Activated CD4-positive, alpha-beta T cell treated with anti-CD3 and anti-CD28 coated beads, Interleukin-2, amount 50 U/mL, for 48 hours (primary cell): ENCODE results near the gene GIGYF2.
"Not testable (repeated sequence)": the region's sequence is repeated elsewhere in the genome, so short reads cannot be mapped to it uniquely, and the experiment has no call there.

Experiments used
- DNase-seq, 2 experiments: peaks; one replicate each; pipeline ENCODE4 v3.0.0-alpha.2; 2020

GIGYF2 gene

DNA sequence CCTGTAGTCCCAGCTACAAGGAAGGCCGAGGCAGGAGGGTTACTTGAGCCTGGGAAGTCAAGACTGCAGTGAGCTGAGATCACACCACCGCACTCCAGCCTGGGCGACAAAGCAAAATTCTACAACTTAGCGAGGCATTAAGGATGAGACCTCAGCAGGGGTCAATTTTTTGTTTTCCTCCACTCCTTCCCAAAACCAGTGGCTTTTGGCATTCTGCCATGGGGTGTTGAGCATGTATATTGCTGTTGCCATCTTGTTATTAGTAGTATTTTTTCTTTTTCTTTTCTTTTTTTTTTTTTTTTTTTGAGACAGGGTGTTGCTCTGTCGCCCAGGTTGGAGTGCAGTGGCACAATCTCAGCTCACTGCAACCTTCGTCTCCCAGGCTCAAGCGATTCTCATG, 8.9 kb upstream of the GIGYF2 start:
- DNase-seq = no peak

- DNase-seq = no peak
Measured at GRCh38 chr2:232689152-232689910, 7.8 kb upstream of the GIGYF2 start.

DNA sequence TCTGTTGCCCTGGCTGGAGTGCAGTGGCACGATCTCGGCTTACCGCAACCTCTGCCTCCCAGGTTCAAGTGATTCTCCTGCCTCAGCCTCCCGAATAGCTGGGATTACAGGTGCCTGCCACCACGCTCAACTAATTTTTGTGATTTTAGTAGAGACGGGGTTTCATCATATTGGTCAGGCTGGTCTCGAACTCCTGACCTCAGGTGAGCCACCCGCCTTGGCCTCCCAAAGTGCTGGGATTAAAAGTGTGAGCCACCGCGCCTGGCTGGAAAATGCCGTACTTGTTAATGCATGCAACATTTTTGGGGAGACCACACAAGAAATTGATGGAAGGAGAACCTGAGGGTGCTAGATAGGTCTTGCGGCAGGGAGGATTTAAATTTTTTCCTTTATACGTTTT, 6.0 kb upstream of the GIGYF2 start:
- DNase-seq = not testable (repeated sequence)

DNA sequence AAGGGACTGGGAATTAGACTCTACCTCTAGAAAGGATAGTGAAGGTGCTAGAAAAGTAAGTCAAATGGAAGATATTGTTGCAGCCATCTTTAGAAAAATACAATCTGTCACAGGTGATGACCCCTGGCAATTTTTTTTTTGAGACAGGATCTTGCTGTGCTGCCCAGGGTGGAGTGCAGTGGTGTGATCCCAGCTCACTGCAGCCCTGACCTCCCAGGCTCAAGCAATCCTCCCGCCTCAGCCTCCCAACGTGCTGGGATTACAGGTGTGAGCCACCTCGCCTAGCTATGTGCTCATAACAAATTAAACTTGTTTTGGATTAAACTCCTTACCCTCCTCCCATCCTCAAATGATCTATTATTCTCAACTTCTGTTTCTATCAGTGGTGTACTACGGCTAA, 3.8 kb upstream of the GIGYF2 start:
- DNase-seq = no peak

DNA sequence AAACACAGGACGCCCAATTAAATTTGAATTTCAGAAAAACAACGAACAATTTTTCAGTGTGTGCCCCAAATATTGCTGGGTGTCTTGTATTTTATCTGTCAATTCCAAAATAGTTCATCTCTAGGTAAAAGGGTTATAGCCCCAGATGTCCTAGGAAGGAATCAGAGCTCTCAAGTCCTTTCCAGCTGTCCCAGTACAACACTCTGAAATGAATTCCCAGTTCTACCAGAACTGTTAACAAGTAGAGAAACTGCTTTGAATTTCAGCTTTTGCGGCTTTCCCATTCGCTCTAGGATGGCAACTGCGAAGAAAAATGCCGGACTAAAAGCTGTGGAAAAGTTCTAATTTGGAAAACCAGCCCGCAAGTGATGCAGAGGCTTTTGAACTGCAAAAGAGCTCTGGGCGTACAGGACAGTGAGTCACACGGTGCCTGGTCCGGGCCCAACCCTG, 497 bp upstream of the GIGYF2 start:
- DNase-seq = no peak

DNA sequence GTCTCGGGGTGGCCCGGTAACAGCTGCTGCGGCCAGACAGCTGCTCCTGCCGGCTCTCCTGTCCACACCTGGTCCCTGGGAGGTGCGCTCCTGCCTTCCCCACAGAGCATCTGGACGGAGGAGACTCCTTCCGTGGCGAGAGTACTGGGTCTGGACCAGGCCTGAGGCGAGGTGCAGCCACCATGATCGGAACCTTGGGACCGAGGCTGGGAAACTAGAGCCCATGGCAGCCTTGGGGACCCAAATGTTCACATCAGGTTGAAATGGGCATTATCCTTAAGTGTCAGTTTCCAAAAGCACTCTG, 628 bp downstream of the GIGYF2 start:
- no peak for DNase-seq

GRCh38 chr2:232698556-232699091, 1.5 kb downstream of the GIGYF2 start:
- DNase-seq = no peak

DNA sequence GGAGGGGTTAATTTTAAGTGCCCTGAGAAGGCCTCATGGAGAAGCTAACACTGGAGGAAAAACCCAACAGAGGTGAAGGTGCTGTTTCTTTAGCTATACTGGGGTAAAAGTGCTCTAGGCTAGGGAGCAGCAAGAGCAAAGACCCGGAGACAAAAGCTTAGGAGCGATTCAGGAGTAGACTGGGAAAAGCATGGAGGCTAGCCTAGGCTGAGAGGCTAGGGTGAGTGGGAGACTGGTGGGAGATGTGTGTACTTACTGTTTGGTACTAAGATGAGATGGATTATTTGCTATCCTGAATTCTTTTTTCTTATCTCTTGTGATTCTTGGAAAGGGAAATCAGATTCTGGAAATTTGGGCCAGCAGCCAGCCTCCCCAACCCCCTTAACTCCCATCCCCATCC, 2.0 kb downstream of the GIGYF2 start:
- no peak for DNase-seq

DNA sequence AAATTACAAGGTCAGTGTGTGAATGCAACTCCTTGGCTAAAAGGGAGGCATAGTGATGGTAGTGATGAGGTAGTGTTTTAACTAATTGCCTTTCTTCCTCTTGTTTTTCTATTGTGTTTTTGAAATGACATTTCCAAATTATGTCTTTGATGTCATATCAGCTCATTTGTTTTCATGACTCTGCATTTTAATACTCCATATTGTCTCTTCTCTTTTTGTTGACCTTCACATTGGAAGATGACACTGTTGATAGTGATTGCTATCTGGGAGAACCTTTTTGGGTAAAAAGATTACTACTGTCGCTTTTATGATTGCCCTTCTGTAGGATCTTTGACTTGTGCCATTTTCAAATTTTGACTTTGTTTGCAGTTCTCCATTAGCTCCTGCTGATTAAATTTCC, 3.0 kb downstream of the GIGYF2 start:
- DNase-seq = no peak

GRCh38 chr2:232707076-232707475, 9.9 kb downstream of the GIGYF2 start:
- no peak for DNase-seq

DNA sequence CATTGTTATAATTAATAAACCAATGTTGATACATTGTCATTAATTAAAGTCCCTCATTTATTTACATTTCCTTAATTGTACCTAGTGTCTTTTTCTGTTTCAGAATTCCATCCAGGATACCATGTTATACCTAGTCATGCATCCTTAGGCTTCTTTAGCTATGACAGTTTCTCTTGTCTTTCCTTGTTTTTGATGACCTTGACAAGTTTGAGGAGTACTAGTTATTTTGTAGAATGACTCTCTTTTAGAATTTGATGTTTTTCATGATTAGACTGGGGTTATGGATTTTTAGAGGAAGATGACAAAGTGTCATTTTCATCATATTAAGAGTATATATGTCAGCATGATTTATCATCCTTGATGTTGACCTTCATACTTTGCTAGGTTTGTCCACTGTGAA, 16.4 kb downstream of the GIGYF2 start:
- no peak for DNase-seq

DNA sequence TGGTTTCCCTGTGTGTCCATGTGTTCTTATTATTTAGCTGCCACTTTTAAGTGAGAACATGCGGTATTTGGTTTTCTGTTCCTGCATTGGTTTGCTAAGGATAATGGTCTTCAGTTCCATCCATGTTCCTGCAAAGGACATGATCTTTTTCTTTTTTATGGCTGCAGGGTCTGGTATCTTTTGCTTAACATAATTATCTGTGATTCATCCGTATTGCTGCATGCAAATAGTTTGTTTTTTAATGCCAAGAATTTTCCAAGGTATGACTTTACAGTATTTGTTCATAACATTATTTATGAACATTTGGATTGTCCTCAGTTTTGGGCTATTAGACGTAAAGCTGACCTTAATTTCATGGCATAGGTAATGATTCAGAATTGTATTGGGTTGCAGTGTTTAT, 17.8 kb downstream of the GIGYF2 start:
- no peak for DNase-seq

- DNase-seq = not testable (repeated sequence)
Measured at GRCh38 chr2:232720056-232720455, 22.9 kb downstream of the GIGYF2 start.

DNA sequence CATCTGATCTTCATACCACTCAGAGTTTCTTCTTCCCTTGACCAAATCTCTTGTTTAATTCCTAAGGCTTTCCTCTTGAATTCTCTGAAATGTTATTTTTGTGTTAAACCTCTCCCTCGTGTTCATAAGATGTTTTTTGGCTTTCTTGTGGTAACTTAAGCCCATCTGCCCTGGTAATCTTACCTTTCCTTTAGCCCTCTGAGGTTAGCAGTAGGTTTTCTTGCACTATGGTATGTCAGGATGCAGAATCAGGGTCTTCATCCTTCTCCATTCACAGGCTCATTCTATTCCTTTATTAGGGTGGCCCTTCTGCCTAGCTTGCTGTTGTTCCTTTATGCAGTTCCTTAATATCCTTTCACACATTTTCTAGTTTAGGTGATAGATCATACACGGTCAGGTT, 24.1 kb downstream of the GIGYF2 start:
- no peak for DNase-seq

GRCh38 chr2:232721882-232722281, 24.8 kb downstream of the GIGYF2 start:
- no peak for DNase-seq

- DNase-seq = no peak
Measured at GRCh38 chr2:232723027-232723426, 25.9 kb downstream of the GIGYF2 start.

GRCh38 chr2:232728785-232729184, 31.7 kb downstream of the GIGYF2 start:
- no peak for DNase-seq

DNA sequence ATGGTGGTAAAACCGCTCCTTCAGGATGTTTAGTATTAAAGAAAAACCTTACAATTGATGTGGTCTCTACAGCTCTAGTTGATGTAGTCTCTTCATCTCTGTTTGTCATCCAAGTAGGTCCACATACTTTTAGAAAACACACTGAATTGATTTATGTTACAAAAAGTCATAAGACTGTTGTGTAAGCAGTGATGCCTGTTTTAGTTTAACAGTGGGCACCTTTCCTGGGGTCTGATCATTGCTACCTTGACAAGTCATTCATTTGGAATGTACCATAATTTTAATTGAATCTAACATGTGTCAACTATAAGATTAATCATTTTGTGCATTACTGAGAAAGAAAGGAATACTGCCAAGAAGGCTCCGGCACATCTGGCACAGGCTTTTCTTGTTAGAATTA, 34.3 kb downstream of the GIGYF2 start:
- DNase-seq = no peak

DNA sequence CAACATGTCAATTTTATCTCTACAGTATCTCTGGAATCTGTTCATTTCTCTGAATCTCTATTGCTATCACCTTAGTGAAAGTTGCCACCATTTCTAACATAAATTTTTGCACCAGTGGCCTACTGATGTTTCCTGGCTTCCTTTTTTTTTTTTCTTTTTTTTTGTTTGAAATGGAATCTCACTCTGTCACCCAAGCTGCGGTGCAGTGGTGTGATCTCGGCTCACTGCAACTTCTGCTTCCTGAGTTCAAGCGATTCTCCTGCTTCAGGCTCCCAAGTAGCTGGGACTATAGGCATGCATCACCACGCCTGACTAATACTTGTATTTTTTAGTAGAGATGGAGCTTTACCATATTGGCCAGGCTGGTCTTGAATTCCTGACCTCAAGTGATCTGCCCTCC, 44.2 kb downstream of the GIGYF2 start:
- no peak for DNase-seq

DNA sequence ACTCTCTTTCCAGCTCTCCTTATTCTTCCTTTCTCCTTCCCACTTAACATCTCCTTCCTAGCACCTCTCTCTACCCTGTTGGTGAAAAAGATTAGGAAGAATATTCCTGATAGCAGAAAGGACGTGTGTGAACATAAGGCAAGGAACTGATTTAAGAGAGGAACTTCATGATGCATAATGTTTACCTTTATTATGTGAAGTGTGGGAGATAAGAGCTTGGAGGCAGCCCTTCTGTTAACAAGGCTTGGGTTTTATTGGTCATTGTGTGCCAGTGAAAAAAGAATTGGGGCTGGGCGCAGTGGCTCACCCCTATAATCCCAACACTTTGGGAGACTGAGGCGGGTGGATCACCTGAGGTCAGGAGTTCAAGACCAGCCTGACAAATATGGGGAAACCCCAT, 44.8 kb downstream of the GIGYF2 start:
- DNase-seq = no peak

DNA sequence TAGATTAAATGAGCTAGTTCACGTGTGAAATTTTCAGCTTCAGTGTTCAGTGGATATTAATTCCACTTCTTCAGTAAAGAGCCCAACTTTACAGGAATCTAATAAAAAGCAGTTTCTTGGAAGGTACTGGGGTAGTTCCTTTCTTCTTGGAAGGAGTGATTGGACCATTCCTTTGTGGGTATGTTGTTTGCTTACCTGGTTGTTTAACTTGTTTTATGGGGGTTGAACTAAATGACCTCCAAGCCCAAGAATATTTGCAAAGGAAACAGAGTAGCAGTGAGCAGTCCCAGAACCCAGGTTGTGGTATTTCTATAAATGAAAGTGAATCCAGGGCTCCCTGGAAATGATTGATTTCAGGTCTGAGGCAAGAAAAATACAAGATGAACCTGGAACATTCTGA, 47.8 kb downstream of the GIGYF2 start:
- no peak for DNase-seq

DNA sequence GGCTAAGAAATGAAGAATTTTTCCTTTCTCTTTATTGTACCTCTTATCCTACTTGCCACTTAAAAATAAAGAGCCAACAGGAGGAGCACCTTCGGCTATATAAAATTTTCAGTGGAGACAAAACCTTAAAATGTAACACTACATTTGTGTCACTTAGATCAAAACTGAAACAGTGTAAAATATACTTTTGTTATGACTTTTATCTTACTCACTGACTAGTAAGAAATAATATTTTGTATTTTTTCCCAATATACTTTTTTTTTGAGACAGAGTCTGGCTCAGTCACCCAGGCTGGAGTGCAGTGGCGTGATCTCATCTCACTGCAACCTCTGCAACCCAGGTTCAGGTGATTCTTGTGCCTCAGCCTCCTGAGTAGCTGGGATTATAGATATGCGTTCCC, 50.9 kb downstream of the GIGYF2 start:
- DNase-seq = no peak

DNA sequence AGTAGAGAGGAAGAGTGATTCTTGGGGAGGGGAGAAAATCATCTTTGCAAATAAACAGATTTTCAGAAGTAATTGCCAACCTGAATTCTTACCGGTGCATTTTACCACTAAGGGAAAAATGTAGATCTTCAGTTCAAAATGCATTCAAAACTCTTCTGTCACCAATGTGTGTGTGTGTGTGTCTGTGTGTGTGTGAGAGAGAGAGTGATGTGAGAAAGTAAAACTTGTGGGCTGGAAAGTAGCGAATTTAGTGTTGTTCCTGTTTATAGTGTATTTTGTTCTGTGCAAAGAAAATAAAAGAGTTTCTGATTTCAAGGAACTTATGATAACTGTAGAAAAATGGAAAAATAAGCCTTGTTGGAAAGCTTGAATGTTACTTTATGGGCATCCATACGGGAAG, 52.2 kb downstream of the GIGYF2 start:
- no peak for DNase-seq

GRCh38 chr2:232750135-232750671, 53.1 kb downstream of the GIGYF2 start:
- DNase-seq = no peak

DNA sequence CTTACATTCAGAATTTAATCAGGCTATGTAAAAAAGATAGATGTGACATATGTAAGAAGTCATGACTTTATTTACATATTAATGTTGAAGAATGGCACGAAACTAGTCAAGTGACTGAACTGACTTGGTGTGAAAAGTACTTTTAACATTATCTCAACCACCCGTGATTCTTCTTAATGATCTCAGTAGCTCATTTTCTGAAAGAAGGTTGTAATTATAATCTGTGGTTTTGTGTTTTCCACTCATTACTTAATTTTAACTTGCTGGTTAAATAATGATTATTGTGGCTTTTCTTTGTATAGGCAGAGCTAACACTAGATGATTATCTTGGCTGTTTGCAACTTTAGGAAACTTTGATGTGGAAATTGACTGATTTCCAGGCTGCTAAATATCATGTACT, 60.8 kb downstream of the GIGYF2 start:
- no peak for DNase-seq
